Body of pancreas (tissue), 4 donors: ENCODE data around the gene ZFP62. TPM values are rescaled to one million over a fixed set of nuclear protein-coding genes. Genes with fewer than 3 reads are reported as not detected.

ENCODE experiments used
- ATAC-seq: fragments of 150-250 bp; one replicate; pipeline ENCODE4 v1.9.1; 2016
- DNase-seq, 4 donors: peaks; one replicate each; pipeline ENCODE4 v3.0.0-alpha.2; 2019
- H3K27ac ChIP-seq, 4 donors: fragments of 200-600 bp; sonication (generic); 1 replicate in 3 of 4; 2 replicates in 1 of 4; pipeline versions ENCODE4 v1.5.1 to v1.6.1; 2016 to 2019; ENCODE audit warnings: mild to moderate bottlenecking in 1 of 4, mixed read lengths in 1 of 4, moderate library complexity in 1 of 4
- H3K27me3 ChIP-seq, 2 donors: fragments of 200-600 bp; sonication (generic); one replicate each; pipeline ENCODE4 v1.6.0; 2016; ENCODE audit warnings: mild to moderate bottlenecking in 1 of 2
- H3K36me3 ChIP-seq, 2 donors: fragments of 200-600 bp; sonication (generic); replicated peaks in 1 of 2; 2 replicates each; pipeline ENCODE4 v1.5.1; 2016; ENCODE audit warnings: low read depth in 2 of 2; ENCODE audit not compliant: insufficient read depth in 1 of 2
- H3K4me1 ChIP-seq: fragments of 200-600 bp; sonication (generic); one replicate; pipeline ENCODE4 v1.6.0; 2016
- H3K4me3 ChIP-seq, 2 donors: fragments of 200-600 bp; sonication (generic); 1 replicate in 1 of 2; 2 replicates in 1 of 2; pipeline ENCODE4 v1.5.1; 2016 to 2019
- H3K9me3 ChIP-seq, 3 donors: fragments of 200-600 bp; sonication (generic); 1 replicate in 2 of 3; 2 replicates in 1 of 3; pipeline ENCODE4 v1.5.1; 2016
- CTCF ChIP-seq, 7 experiments: fragments of 450-650 bp in 4 of 7; fragments of 200-600 bp in 3 of 7; sonication (generic) in 3 of 7; IDR thresholded peaks; one replicate each; pipeline ENCODE4 v1.5.1; 2016 to 2019; ENCODE audit warnings: antibody characterized with exemption in 7 of 7
- POLR2A ChIP-seq, 3 donors: fragments of 450-650 bp; IDR thresholded peaks; one replicate each; pipeline ENCODE4 v1.6.1; 2016; ENCODE audit warnings: antibody characterized with exemption in 3 of 3, mild to moderate bottlenecking in 2 of 3
- WGBS, 2 donors: methylation state at CpG; one replicate each; pipeline ENCODE4 v1.1.5; 2017; 5-methylcytosine and 5-hydroxymethylcytosine counted together
- intact Hi-C: fragments of 100-400 bp; cut with DNase I; formaldehyde crosslinking; loops from one replicate; pipeline ENCODE4 v1.15.1; 2023
- total RNA-seq, 2 donors: library from RNA; depleted of rRNA; stranded (reverse); fragments of >200 nt; gene quantifications; one replicate each; pipeline ENCODE4 v1.1.0, GENCODE V29; 2016

The ZFP62 gene
- total RNA-seq, 2 donors from 2014 or later = 17.1 to 24.6 TPM

GRCh38 chr5:180810959-180811622, 50.0 kb downstream of the ZFP62 start:
- TF ChIP-seq POLR2A (IDR thresholded peaks at IDR 0.05) (no peak), CTCF (IDR thresholded peaks at IDR 0.05) (no peak)
- Histone ChIP-seq H3K4me3 (peak overlapping the region in 1 of 2 donors; percentile 3), H3K9me3 (no peaks in the 10 kb centered on the region), H3K4me1 (peaks cover 53% of the 10 kb centered on the region), H3K27ac (peak overlapping the region; percentile 92 to 99 (median 94)), H3K27me3 (no peaks in the 10 kb centered on the region), H3K36me3 (no peaks in the 10 kb centered on the region)
- 5 to 45% methylated on average over 4 to 30 of the region's 30 CpGs for WGBS, 2 donors
- intact Hi-C loops = no loop called here
- no peak for DNase-seq
- no peak for ATAC-seq

- Histone ChIP-seq H3K4me1 (peaks cover 59% of the 10 kb centered on the region), H3K36me3 (no peaks in the 10 kb centered on the region), H3K27me3 (no peaks in the 10 kb centered on the region), H3K27ac (peak overlapping the region; percentile 92 to 99 (median 94)), H3K4me3 (peak overlapping the region; percentile 33 to 74), H3K9me3 (no peaks in the 10 kb centered on the region)
- TF ChIP-seq CTCF (IDR thresholded peaks at IDR 0.05) (peak in 1 of 7 experiments; percentile 5), POLR2A (IDR thresholded peaks at IDR 0.05) (peak; percentile 64 to 84 (median 74))
- intact Hi-C loops = no loop called here
- ATAC-seq (peak; percentile 92), DNase-seq (peak; percentile 96 to 98 (median 96))
- WGBS, 2 donors = 0% methylated on average over 17 to 66 of the region's 66 CpGs
Measured at GRCh38 chr5:180810210-180810958, 50.7 kb downstream of the ZFP62 start.

- 2 to 4% methylated on average over 21 to 40 of the region's 40 CpGs for WGBS, 2 donors
- H3K36me3 ChIP-seq = no peaks in the 10 kb centered on the region
- H3K4me1 ChIP-seq = peaks cover 59% of the 10 kb centered on the region
- H3K27me3 ChIP-seq = no peaks in the 10 kb centered on the region
- intact Hi-C loops = no loop called here
- no peaks in the 10 kb centered on the region for H3K9me3 ChIP-seq
- H3K27ac ChIP-seq = peak overlapping the region; percentile 92 to 99 (median 94)
- peak overlapping the region; percentile 33 to 74 for H3K4me3 ChIP-seq
- TF ChIP-seq POLR2A (IDR thresholded peaks at IDR 0.05) (peak in 1 of 3 donors; percentile 19), CTCF (IDR thresholded peaks at IDR 0.05) (peak in 2 of 7 experiments; percentile 13 to 15)
- peak; percentile 82 to 93 (median 92) for DNase-seq
- peak; percentile 84 for ATAC-seq
Measured at GRCh38 chr5:180809403-180810209, 51.5 kb downstream of the ZFP62 start.

- Histone ChIP-seq H3K4me1 (peaks cover 68% of the 10 kb centered on the region), H3K4me3 (no peak overlapping the region), H3K36me3 (no peaks in the 10 kb centered on the region), H3K9me3 (no peaks in the 10 kb centered on the region), H3K27me3 (no peaks in the 10 kb centered on the region), H3K27ac (peak overlapping the region; percentile 19 to 94 (median 56))
- 31 to 53% methylated on average over 5 of the region's 5 CpGs for WGBS, 2 donors
- no peak for TF ChIP-seq CTCF (IDR thresholded peaks at IDR 0.05)
- TF ChIP-seq POLR2A (IDR thresholded peaks at IDR 0.05) = no peak
- intact Hi-C loops = no loop called here
- ATAC-seq (no peak), DNase-seq (peak in 1 of 4 donors; percentile 9)
Measured at GRCh38 chr5:180808461-180809000, 52.5 kb downstream of the ZFP62 start.
